ENCODE data around the gene ARHGAP33.
"Not testable (repeated sequence)": the region's sequence is repeated elsewhere in the genome, so short reads cannot be mapped to it uniquely, and the experiment has no call there.

The ARHGAP33 gene

GRCh38 chr19:35755550-35756376, 19.6 kb upstream of the ARHGAP33 start:
- peak in 1 of 51 donors; percentile 9 for DNase-seq

GRCh38 chr19:35756377-35757230, 18.8 kb upstream of the ARHGAP33 start, which contains the start of gene HSPB6:
Gene HSPB6 (minus strand): TSS chr19:35757029. CDS start chr19:35757008, 21 bp downstream.
- DNase-seq: peak in 21 of 51 donors; percentile 13 to 43 (median 30)

GRCh38 chr19:35757231-35757748, 18.1 kb upstream of the ARHGAP33 start:
- peak in 23 of 51 donors; percentile 41 to 81 (median 61) for DNase-seq

GRCh38 chr19:35757749-35758608, 17.4 kb upstream of the ARHGAP33 start, which contains the start of gene PROSER3:
Gene PROSER3 (plus strand): TSS chr19:35758176. CDS start chr19:35758216, 40 bp downstream.
- peak; percentile 77 to 99 (median 97) for DNase-seq

GRCh38 chr19:35759697-35760096, 15.7 kb upstream of the ARHGAP33 start:
- no peak for DNase-seq

- DNase-seq: no peak
Measured at GRCh38 chr19:35760711-35761349, 14.5 kb upstream of the ARHGAP33 start.

- no peak for DNase-seq
Measured at GRCh38 chr19:35764432-35765315, 10.7 kb upstream of the ARHGAP33 start.

- DNase-seq: no peak
Measured at GRCh38 chr19:35766571-35767104, 8.7 kb upstream of the ARHGAP33 start.

- no peak for DNase-seq
Measured at GRCh38 chr19:35767288-35768081, 7.9 kb upstream of the ARHGAP33 start.

- DNase-seq: no peak
Measured at GRCh38 chr19:35768082-35768421, 7.3 kb upstream of the ARHGAP33 start.

GRCh38 chr19:35772362-35772761, 3.0 kb upstream of the ARHGAP33 start:
- not testable (repeated sequence) for DNase-seq

- DNase-seq: no peak
Measured at GRCh38 chr19:35773020-35773806, 2.2 kb upstream of the ARHGAP33 start.

GRCh38 chr19:35774274-35775045, 904 bp upstream of the ARHGAP33 start:
- no peak for DNase-seq

GRCh38 chr19:35775046-35775297, 392 bp upstream of the ARHGAP33 start:
- no peak for DNase-seq

GRCh38 chr19:35776102-35776788, 881 bp downstream of the ARHGAP33 start:
- peak in 5 of 51 donors; percentile 9 to 49 (median 27) for DNase-seq

All from hypothalamus (tissue), 51 donors.